Kidney (tissue), 14 donors: Measurements from ENCODE around the gene NDUFV3. TPM values are rescaled to one million over a fixed set of nuclear protein-coding genes. Genes with fewer than 3 reads are reported as not detected.
"Not testable (repeated sequence)": the region's sequence is repeated elsewhere in the genome, so short reads cannot be mapped to it uniquely, and the experiment has no call there.

Source experiments
- DNase-seq, 5 donors: peaks; one replicate each; pipeline ENCODE4 v3.0.0-alpha.2; 2013 to 2020
- FAIRE-seq: peaks from 2 replicates; lab custom pipeline; 2012; peaks lifted over from hg19 to GRCh38; lab: Jason Lieb, UNC
- H3K27ac ChIP-seq, 2 donors: one replicate each; pipeline ENCODE4 v1.7.0; 2013; ENCODE audit warnings: low read depth in 2 of 2, low read length in 2 of 2, inconsistent platforms in 1 of 2
- H3K27me3 ChIP-seq: one replicate; pipeline ENCODE4 v1.7.1; 2013; ENCODE audit warnings: low read length, inconsistent platforms; ENCODE audit not compliant: control insufficient read depth, insufficient read depth
- H3K36me3 ChIP-seq, 3 donors: one replicate each; pipeline versions ENCODE4 v1.7.0 to v1.7.1; 2013; ENCODE audit warnings: low read length in 3 of 3, control low read depth in 1 of 3, inconsistent platforms in 1 of 3; ENCODE audit not compliant: insufficient read depth in 3 of 3, control insufficient read depth in 2 of 3
- H3K4me1 ChIP-seq, 3 donors: one replicate each; pipeline versions ENCODE4 v1.7.0 to v1.7.1; 2013; ENCODE audit warnings: low read length in 3 of 3, inconsistent platforms in 1 of 3, low read depth in 1 of 3; ENCODE audit not compliant: control insufficient read depth in 2 of 3, insufficient read depth in 2 of 3
- H3K4me3 ChIP-seq, 3 donors: one replicate each; pipeline versions ENCODE4 v1.7.0 to v1.8.1; 2013; ENCODE audit warnings: low read length in 3 of 3, control low read depth in 1 of 3, inconsistent platforms in 1 of 3
- H3K9ac ChIP-seq, 3 donors: one replicate each; pipeline versions ENCODE4 v1.7.0 to v1.7.1; 2013; ENCODE audit warnings: low read length in 3 of 3, control low read depth in 1 of 3, inconsistent platforms in 1 of 3
- H3K9me3 ChIP-seq, 3 donors: one replicate each; pipeline versions ENCODE4 v1.7.0 to v1.7.1; 2013; ENCODE audit warnings: low read length in 3 of 3, control low read depth in 1 of 3, inconsistent platforms in 1 of 3; ENCODE audit not compliant: control insufficient read depth in 2 of 3, insufficient read depth in 1 of 3
- intact Hi-C: fragments of 100-400 bp; cut with DNase I; formaldehyde crosslinking; loops from one replicate; pipeline ENCODE4 v1.11.1; 2022
- polyA plus RNA-seq: library from polyadenylated mRNA; stranded (reverse); fragments of 350-450 nt; fragmentation: Illumina TruSeq; extraction: RNeasy Lipid Tissue Mini Kit (QIAGEN cat#74804); gene quantifications from one replicate; pipeline ENCODE4 v1.2.3, GENCODE V29; 2014; ENCODE audit warnings: low read depth, low replicate concordance; ENCODE audit not compliant: insufficient read depth
- total RNA-seq: library from RNA; stranded (reverse); fragmentation: NEBNext Ultra II Directional; extraction: Animal tissue kit (Norgen Biotek cat#: 25700); gene quantifications from one replicate; pipeline ENCODE4 v1.2.1, GENCODE V29; 2021
- TF ChIP-seq, protein P1 (sequence below): IDR thresholded peaks from 3 replicates; pipeline ENCODE4 v1.5.1; 2012; ENCODE audit warnings: mild to moderate bottlenecking, moderate library complexity, borderline replicate concordance; ENCODE audit not compliant: insufficient read depth; ENCODE audit errors: extremely low read depth
- donor health status: control.
- donor health status: control.
- donor health status: control.
- donor health status: control.
- donor health status: control.
- donor health status: DM: yes; HTN: yes; CAD: no.
- donor health status: Normal renal cell carcinoma (clear cell type).

The NDUFV3 gene
- total and polyA plus RNA-seq, 2 donors from 2014 or later = 29.6 to 37.0 TPM

DNA sequence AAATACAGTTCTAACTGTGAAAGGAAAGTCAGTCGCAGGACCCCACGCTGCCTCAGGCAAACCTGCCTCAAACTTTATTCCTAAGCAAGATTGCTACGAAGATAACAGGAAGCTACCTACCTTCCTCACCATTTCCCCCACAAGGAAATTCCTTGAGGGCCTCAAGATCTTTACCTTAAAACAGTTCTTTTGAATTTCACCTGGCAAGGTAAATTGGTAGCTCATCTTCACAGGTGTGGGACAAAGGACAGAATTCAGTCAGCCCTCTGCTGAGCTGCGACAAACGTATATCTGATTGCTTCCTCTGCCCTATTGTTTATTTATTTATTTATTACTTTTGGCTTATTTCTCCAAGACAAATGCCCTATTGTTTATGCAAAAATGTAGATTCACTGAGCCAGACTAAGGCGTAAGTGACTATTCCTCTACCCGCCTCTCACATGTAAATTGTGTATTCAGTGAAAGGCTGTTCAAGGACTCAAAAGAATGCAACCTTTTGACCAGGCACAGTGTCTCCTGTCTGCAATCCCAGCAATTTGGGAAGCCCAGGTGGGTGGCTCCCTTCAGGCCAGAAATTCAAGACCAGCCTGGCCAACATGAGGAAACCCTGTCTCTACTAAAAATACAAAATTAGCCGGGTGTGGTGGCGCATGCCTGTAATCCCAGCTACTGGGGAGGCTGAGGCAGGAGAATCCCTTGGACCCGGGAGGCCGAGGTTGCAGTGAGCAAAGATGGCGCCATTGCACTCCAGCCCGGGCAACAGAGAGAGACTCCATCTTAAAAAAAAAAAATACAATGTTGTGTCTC is 63.9 kb downstream of the NDUFV3 start:
- Histone ChIP-seq H3K4me3 (no peak overlapping the region), H3K9me3 (no peaks in the 10 kb centered on the region), H3K4me1 (no peaks in the 10 kb centered on the region), H3K9ac (no peak overlapping the region), H3K36me3 (no peaks in the 10 kb centered on the region), H3K27me3 (no peaks in the 10 kb centered on the region), H3K27ac (no peak overlapping the region)
- DNase-seq = no peak
- no peak for FAIRE-seq
- intact Hi-C loops = no loop called here
- TF ChIP-seq, protein P1, sequence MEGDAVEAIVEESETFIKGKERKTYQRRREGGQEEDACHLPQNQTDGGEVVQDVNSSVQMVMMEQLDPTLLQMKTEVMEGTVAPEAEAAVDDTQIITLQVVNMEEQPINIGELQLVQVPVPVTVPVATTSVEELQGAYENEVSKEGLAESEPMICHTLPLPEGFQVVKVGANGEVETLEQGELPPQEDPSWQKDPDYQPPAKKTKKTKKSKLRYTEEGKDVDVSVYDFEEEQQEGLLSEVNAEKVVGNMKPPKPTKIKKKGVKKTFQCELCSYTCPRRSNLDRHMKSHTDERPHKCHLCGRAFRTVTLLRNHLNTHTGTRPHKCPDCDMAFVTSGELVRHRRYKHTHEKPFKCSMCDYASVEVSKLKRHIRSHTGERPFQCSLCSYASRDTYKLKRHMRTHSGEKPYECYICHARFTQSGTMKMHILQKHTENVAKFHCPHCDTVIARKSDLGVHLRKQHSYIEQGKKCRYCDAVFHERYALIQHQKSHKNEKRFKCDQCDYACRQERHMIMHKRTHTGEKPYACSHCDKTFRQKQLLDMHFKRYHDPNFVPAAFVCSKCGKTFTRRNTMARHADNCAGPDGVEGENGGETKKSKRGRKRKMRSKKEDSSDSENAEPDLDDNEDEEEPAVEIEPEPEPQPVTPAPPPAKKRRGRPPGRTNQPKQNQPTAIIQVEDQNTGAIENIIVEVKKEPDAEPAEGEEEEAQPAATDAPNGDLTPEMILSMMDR = no peak

DNA sequence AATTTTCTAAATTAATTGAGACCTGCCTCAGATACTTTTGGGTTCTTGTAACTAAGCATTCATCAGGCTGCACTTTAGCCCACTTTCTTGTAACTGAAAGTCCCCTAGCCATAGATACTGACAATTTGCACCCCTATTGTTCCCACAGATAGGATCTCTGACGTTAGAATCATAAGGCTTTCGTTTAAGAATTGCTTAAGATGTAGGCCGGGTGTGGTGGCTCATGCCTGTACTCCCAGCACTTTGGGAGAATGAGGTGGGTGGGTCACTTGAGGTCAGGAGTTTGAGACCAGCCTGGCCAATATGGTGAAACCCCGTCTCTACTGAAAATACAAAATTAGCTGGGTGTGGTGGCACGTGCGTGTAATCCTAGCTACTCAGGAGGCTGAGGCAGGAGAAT is 65.0 kb downstream of the NDUFV3 start:
- H3K36me3 ChIP-seq, FAIRE-seq, H3K4me3 ChIP-seq, H3K4me1 ChIP-seq, H3K9me3 ChIP-seq, H3K27ac ChIP-seq, H3K27me3 ChIP-seq, DNase-seq, H3K9ac ChIP-seq, intact Hi-C loops: not testable (repeated sequence)

DNA sequence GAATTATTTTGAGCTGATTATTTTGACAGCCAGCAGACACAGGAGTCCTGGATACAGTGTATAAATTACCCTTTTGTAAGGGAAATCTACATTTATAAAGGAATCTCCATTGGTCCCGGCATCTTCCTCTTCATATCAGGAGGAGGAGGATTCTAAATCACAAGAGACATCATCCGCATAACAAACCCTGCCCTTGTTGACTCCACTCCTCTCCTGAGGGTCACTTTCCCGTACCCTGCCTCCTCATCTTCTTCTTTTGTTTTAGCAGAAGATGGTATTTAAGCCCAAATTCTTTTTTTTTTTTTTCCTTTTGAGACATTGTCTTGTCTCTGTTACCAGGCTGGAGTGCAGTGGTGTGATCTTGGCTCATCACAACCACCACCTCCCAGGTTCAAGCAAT is 66.6 kb downstream of the NDUFV3 start:
- Histone ChIP-seq H3K27me3 (no peaks in the 10 kb centered on the region), H3K4me3 (no peak overlapping the region), H3K9ac (no peak overlapping the region), H3K4me1 (no peaks in the 10 kb centered on the region), H3K9me3 (no peaks in the 10 kb centered on the region), H3K27ac (no peak overlapping the region), H3K36me3 (no peaks in the 10 kb centered on the region)
- DNase-seq (no peak), FAIRE-seq (no peak)
- intact Hi-C loops = no loop called here
- TF ChIP-seq, protein P1 = no peak

DNA sequence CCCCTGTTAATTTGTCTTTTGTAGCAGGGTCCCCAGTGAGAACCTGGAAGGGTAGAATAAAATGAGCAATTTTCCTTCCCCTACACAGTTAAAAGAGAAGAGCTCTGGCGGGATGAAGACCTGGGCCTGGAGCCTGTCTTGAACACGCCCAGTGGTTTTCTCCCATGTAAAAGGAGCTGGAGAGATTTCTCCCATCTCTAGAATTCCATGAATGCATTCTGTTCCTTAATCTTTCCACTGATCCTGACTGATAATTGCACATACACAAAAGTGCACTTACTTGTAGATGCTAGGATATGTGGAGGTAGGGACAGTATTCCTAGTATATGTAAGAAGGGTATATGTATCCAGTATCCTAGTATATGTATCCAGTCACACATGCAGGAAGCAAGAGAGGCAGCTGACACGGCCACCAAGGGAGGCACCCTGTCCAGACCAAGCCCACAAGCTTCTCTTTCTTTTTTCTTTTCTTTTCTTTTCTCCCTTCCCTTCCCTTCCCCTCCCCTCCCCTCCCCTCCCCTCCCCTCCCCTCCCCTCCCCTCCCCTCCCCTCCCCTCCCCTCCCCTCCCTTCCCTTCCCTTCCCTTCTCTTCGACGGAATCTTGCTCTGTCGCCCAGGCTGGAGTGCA is 69.4 kb downstream of the NDUFV3 start:
- no peaks in the 10 kb centered on the region for H3K9me3 ChIP-seq
- no peak for FAIRE-seq
- H3K36me3 ChIP-seq = no peaks in the 10 kb centered on the region
- no peaks in the 10 kb centered on the region for H3K4me1 ChIP-seq
- H3K9ac ChIP-seq = no peak overlapping the region
- no peaks in the 10 kb centered on the region for H3K27me3 ChIP-seq
- H3K27ac ChIP-seq = no peak overlapping the region
- DNase-seq = no peak
- TF ChIP-seq, protein P1 = no peak
- intact Hi-C loops = no loop called here
- H3K4me3 ChIP-seq = no peak overlapping the region
